HG03439 (cell line): ENCODE results near the gene AFP.

Experiments
- ATAC-seq: cut with Tn5 transposase; IDR thresholded peaks from one replicate; pipeline ENCODE4 v1.9.1; 2021; ENCODE audit warnings: mild to moderate bottlenecking, moderate library complexity; ENCODE audit not compliant: unreplicated experiment

The AFP gene

GRCh38 chr4:73456177-73457022 is 20.4 kb downstream of the AFP start:
- no peak for ATAC-seq

GRCh38 chr4:73458184-73459047 is 22.4 kb downstream of the AFP start:
- ATAC-seq: no peak

- ATAC-seq: no peak
These were observed 23.0 kb downstream of the AFP start for GRCh38 chr4:73459048-73459421.

GRCh38 chr4:73460913-73461522 is 25.0 kb downstream of the AFP start:
- no peak for ATAC-seq

GRCh38 chr4:73468170-73468569 is 32.1 kb downstream of the AFP start:
- no peak for ATAC-seq

- no peak for ATAC-seq
These were observed 34.7 kb downstream of the AFP start for GRCh38 chr4:73470728-73471127.

- no peak for ATAC-seq
These were observed 41.2 kb downstream of the AFP start for GRCh38 chr4:73477176-73477575.

GRCh38 chr4:73479323-73479722 is 43.3 kb downstream of the AFP start:
- no peak for ATAC-seq

- ATAC-seq: no peak
These were observed 45.3 kb downstream of the AFP start, which contains the start of gene AFM for GRCh38 chr4:73481358-73481757. TSS of gene AFM (plus strand) at chr4:73481745. CDS start at chr4:73481776, 31 bp downstream.

GRCh38 chr4:73485085-73485484 is 49.1 kb downstream of the AFP start:
- no peak for ATAC-seq

GRCh38 chr4:73485596-73485995 is 49.6 kb downstream of the AFP start:
- no peak for ATAC-seq

- no peak for ATAC-seq
These were observed 50.5 kb downstream of the AFP start for GRCh38 chr4:73486497-73486896.

- no peak for ATAC-seq
These were observed 51.2 kb downstream of the AFP start for GRCh38 chr4:73487233-73487632.

GRCh38 chr4:73499996-73500765 is 64.2 kb downstream of the AFP start:
- no peak for ATAC-seq

- no peak for ATAC-seq
These were observed 65.7 kb downstream of the AFP start for GRCh38 chr4:73501664-73502265.

- ATAC-seq: no peak
These were observed 69.5 kb downstream of the AFP start for GRCh38 chr4:73505567-73505966.
